ENCODE data around the gene TINAGL1. TPM values are rescaled to one million over a fixed set of nuclear protein-coding genes. Genes with fewer than 3 reads are reported as not detected.

Gene TINAGL1
- total RNA-seq, 1 experiment from 2014 or later, result 2.5 TPM

DNA sequence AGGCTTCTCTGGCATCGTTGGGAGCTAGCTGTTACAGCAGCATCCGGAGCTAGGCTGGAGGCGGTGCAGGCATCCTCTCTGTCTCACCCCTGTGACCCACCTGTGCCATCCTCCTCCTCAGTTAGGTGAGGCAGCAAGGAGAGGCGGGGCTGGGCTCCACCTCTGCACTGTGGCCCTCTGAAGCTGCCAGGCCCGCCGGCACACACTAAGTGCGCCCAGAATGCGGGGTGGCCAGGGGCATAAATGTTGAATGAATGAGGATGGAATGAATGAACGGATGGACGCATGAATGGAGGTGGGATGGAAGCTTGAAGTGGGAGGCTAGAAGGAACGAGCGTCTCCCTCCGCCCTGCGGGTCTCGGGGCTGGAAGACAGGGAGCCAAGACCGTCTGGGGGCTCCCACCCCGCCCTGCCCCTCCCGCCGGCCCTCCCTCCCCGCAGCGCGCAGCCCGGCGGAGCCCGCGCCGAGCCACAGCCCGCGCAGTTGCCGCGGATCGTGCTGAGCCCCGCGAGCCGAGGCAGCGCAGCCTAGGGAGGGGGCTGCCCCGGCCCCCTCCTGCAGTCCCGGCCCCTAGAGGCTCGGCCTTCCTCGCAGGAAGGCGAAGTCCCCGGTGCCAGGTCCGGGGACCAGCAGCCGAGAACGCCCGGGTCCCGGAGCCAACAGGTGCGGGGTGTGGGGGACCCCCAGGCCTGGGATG, 41.1 kb downstream of the TINAGL1 start, which contains the start of gene HCRTR1:
Gene HCRTR1, plus strand, starts transcription at position 472 of the 698 bp plus-strand sequence. CDS start 1,504 bp downstream, outside the sequence.
- peaks cover 46% of the 10 kb centered on the region for H3K27me3 Mint-ChIP-seq (ENCODE audit: low read depth)
- Histone ChIP-seq H2BK120ac (ENCODE audit: low read depth, low read length, poor library complexity, severe bottlenecking) (no peak within 1 kb of the TSS), H2BK20ac (ENCODE audit: low read depth, low read length, poor library complexity, severe bottlenecking) (no peak within 1 kb of the TSS), H2BK12ac (ENCODE audit: insufficient read length, low read depth, low read length) (no peak within 1 kb of the TSS), H3K23ac (ENCODE audit: insufficient read length, low read depth, low read length) (no peak within 1 kb of the TSS), H3K9me3 (ENCODE audit: control insufficient read depth, low read depth, low read length) (no peaks in the 10 kb centered on the region), H2BK5ac (ENCODE audit: insufficient read length, low read length) (no peak within 1 kb of the TSS), H3K4ac (ENCODE audit: low read depth, low read length) (no peak within 1 kb of the TSS), H3K79me2 (ENCODE audit: insufficient read depth, low read length) (no peaks in the 10 kb centered on the region), H3K23me2 (ENCODE audit: insufficient read length, low read depth, low read length, poor library complexity, severe bottlenecking) (peaks cover 5% of the 10 kb centered on the region), H3K56ac (ENCODE audit: insufficient read length, low read depth, low read length) (no peak within 1 kb of the TSS), H3K27ac (ENCODE audit: insufficient read length, low read depth, low read length) (no peak within 1 kb of the TSS), H3K4me2 (ENCODE audit: insufficient read depth, insufficient read length, low read length) (peak within 1 kb of the TSS; percentile 50), H3K4me1 (ENCODE audit: insufficient read depth, low read length) (no peaks in the 10 kb centered on the region), H4K91ac (ENCODE audit: insufficient read length, low read depth, low read length) (no peak within 1 kb of the TSS), H3K27me3 (ENCODE audit: insufficient read depth, low read length) (peaks cover 11% of the 10 kb centered on the region; the same call in 1 of the 2 replicates), H2BK15ac (ENCODE audit: low read depth, low read length) (no peak within 1 kb of the TSS), H2AFZ (ENCODE audit: low read length) (no peak within 1 kb of the TSS), H2AK5ac (ENCODE audit: insufficient read length, low read length) (no peak within 1 kb of the TSS), H4K20me1 (ENCODE audit: control insufficient read depth, insufficient read depth, insufficient read length) (peaks cover 2% of the 10 kb centered on the region), H4K8ac (replicated peaks; ENCODE audit: insufficient read length, low read depth, low read length) (no peak within 1 kb of the TSS), H3K9ac (ENCODE audit: extremely low read depth, insufficient read length, low read length) (no peak within 1 kb of the TSS), H3K14ac (ENCODE audit: insufficient read depth, low read length) (no peak within 1 kb of the TSS), H3K79me1 (ENCODE audit: insufficient read depth, low read depth, low read length, poor library complexity, severe bottlenecking) (no peaks in the 10 kb centered on the region), H3T11ph (ENCODE audit: low read length) (no peak within 1 kb of the TSS), H4K5ac (ENCODE audit: insufficient read length, low read depth, low read length) (no peak within 1 kb of the TSS), H3K18ac (ENCODE audit: insufficient read length, low read depth, low read length) (no peak within 1 kb of the TSS)
- H3K9me3 Mint-ChIP-seq, result no peaks in the 10 kb centered on the region
- H3K27ac Mint-ChIP-seq, result no peak within 1 kb of the TSS
- H3K4me1 Mint-ChIP-seq, result peaks cover 15 to 17% of the 10 kb centered on the region in 2 experiments
- WGBS (ENCODE audit: extremely low coverage, insufficient read length, low lambda C conversion rate), result no CpG with 5 or more reads among the region's 48 CpGs
- no peaks in the 10 kb centered on the region; a peak in 1 of 7 replicates for H3K36me3 Mint-ChIP-seq (ENCODE audit: insufficient read depth in 1 of 3, low read depth in 3 of 3)
- peak; percentile 48 for DNase-seq
- TF ChIP-seq, protein P1, sequence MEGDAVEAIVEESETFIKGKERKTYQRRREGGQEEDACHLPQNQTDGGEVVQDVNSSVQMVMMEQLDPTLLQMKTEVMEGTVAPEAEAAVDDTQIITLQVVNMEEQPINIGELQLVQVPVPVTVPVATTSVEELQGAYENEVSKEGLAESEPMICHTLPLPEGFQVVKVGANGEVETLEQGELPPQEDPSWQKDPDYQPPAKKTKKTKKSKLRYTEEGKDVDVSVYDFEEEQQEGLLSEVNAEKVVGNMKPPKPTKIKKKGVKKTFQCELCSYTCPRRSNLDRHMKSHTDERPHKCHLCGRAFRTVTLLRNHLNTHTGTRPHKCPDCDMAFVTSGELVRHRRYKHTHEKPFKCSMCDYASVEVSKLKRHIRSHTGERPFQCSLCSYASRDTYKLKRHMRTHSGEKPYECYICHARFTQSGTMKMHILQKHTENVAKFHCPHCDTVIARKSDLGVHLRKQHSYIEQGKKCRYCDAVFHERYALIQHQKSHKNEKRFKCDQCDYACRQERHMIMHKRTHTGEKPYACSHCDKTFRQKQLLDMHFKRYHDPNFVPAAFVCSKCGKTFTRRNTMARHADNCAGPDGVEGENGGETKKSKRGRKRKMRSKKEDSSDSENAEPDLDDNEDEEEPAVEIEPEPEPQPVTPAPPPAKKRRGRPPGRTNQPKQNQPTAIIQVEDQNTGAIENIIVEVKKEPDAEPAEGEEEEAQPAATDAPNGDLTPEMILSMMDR (conservative IDR thresholded peaks at IDR 0.05), result no peak
- peak within 1 kb of the TSS; percentile 62 to 85 for H3K4me3 Mint-ChIP-seq

All from H9 (cell line).